Fibroblast of pulmonary artery (primary cell): ENCODE measurements around the gene COA7.
"Not testable (repeated sequence)": the region's sequence is repeated elsewhere in the genome, so short reads cannot be mapped to it uniquely, and the experiment has no call there.

ENCODE experiments used
- DNase-seq: peaks from one replicate; pipeline ENCODE4 v3.0.0-alpha.2; 2010; ENCODE audit warnings: low read depth
- H3K4me3 ChIP-seq: replicated peaks from 2 replicates; pipeline ENCODE4 v1.5.1; 2011; ENCODE audit warnings: low read depth, mild to moderate bottlenecking, control low read depth, low read length, moderate library complexity
- CTCF ChIP-seq: IDR thresholded peaks from 2 replicates; pipeline ENCODE4 v1.5.1; 2011; ENCODE audit warnings: mild to moderate bottlenecking, control low read depth, low read length, inconsistent platforms; ENCODE audit errors: missing control alignments

COA7 gene

GRCh38 chr1:52723260-52723659 is 25.1 kb upstream of the COA7 start:
- DNase-seq: no peak
- no peak overlapping the region for H3K4me3 ChIP-seq
- no peak for TF ChIP-seq CTCF

DNA sequence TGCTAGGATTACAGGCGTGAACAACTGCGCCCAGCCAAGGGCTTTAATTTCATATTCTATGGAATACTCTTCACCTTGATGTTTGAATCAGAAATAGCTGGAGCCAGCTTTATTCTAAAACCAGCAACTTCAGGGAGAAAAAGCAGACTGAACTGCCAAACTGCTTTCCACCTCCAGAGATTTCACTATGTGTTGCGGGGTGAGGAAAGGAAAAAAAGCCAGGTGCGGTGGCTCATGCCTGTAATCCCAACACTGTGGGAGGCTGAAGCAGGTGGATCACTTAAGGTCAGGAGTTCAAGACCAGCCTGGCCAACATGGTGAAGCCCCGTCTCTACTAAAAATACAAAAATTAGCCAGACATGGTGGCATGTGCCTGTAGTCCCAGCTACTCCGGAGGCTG is 17.1 kb upstream of the COA7 start:
- H3K4me3 ChIP-seq: not testable (repeated sequence)

DNA sequence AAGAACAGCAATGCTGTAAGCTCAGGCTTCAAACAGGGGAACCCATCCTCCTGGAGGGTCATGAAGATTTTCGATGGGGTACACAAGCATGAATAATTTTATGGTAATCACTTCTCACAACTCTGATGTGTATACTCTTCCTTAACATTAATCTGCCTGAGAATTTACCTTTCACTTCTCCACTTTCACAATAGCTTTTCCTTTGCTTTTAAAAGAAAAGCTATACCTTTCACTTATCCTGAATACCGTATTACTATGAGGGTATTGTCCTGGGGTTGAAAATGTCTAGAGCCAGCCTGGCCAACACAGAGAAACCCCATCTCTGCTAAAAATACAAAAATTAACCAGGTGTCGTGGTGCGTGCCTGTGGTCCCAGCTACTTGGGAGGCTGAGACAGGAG is 15.4 kb upstream of the COA7 start:
- no peak overlapping the region for H3K4me3 ChIP-seq
- TF ChIP-seq CTCF: no peak
- no peak for DNase-seq

More for the DNA sequence above, 17.1 kb upstream of the COA7 start:
- not testable (repeated sequence) for DNase-seq

GRCh38 chr1:52709016-52709415 is 10.9 kb upstream of the COA7 start:
- DNase-seq: peak; percentile 38
- TF ChIP-seq CTCF: no peak
- H3K4me3 ChIP-seq: no peak overlapping the region

- peak; percentile 91 for DNase-seq
- no peak overlapping the region for H3K4me3 ChIP-seq
- TF ChIP-seq CTCF: no peak
Observed at GRCh38 chr1:52707927-52708655, 9.9 kb upstream of the COA7 start.

DNA sequence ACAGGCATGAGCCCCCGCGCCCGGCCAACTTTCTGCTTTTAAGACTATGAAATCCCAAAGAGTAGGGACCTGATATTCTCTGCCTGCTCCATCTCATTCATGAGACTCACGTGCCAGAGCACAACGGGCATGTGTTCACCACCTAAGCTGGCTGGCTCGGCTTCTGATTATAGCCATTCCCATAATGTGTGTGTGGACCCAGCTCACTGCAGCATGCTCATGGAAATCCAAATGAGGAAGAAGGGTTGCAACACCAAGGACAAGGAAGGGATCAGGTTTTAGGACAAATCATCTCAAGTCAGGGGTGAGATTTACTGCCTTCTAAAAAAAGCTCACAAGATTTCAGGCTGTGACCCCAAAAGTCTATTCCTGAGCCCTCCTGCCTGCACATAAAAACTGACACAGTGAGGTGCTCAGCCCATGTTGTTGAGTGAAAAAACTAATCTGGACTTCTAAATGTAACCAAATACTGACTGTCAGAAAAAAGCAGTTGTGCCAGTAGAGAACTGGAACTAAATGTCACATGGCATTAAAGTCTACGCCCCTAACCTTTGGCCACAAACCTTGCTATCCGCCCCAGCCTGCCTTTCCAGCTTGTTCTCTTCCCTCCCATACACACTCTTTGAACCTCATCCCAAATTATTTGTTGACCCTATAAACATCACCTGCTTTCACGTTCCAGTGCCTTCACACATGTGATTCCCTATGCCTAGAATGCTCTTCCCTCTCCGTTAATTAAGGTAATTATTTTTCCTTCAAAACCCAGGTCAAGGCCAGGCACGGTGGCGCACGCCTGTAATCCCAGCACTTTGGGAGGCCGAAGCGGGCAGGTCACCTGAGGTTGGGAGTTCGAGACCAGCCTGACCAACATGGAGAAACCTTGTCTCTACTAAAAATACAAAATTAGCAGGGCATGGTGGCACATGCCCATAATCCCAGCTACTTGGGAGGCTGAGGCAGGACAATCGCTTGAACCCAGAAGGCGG is 9.1 kb upstream of the COA7 start:
- H3K4me3 ChIP-seq: no peak overlapping the region
- no peak for TF ChIP-seq CTCF
- DNase-seq: no peak

DNA sequence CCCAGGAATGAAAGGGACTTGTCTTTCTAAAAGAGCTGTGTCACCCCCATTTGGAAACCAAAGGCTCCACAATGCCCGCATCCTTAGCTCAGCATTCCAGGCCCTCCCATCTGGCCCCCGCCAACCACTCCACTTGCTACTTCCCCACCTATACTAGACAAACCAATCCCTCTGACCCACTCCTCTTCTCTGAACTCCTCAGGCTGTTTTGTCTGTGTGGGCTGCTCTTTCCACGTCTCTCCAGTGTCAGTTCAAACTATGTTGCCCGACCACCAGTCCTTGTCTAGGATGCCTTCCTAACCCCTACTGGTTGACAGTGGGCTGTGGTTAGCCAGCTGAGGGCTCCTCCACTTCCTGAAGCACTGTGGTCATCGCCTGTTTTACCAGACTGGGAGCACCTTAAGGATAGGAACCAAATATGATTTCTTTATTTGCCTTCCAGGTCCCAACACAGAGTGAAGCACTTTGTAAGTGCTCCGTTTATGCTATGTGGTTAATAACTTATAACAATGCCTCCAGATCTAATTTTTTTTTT is 8.1 kb upstream of the COA7 start:
- H3K4me3 ChIP-seq: no peak overlapping the region
- no peak for TF ChIP-seq CTCF
- no peak for DNase-seq
